Measurements from ENCODE around the gene CLEC6A. TPM values are rescaled to one million over a fixed set of nuclear protein-coding genes. Genes with fewer than 3 reads are reported as not detected.

The CLEC6A gene
- total RNA-seq, 1 experiment from 2014 or later, result not detected

DNA sequence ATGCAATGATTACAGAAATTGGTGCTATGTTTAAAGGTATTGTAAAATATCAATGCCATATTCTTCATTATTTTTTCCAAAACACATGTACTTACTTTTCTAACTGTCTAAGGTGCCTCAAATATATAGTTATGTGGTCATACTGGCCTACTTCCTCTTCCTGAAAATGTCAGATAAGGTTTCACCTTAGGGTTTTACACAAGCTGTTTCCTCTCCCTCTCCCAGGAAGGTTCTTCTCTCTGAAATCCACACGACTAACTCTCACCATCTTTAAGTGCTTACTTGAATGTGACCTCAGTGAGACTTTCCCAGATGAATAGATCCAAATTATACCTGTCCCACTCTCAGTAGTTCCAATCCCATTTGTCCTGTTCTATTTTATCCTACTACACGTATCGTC lies 46.0 kb downstream of the CLEC6A start:
- intact Hi-C loops (cut with micrococcal nuclease; ENCODE audit: unreplicated experiment), result no loop called here
- TF ChIP-seq, protein P1, sequence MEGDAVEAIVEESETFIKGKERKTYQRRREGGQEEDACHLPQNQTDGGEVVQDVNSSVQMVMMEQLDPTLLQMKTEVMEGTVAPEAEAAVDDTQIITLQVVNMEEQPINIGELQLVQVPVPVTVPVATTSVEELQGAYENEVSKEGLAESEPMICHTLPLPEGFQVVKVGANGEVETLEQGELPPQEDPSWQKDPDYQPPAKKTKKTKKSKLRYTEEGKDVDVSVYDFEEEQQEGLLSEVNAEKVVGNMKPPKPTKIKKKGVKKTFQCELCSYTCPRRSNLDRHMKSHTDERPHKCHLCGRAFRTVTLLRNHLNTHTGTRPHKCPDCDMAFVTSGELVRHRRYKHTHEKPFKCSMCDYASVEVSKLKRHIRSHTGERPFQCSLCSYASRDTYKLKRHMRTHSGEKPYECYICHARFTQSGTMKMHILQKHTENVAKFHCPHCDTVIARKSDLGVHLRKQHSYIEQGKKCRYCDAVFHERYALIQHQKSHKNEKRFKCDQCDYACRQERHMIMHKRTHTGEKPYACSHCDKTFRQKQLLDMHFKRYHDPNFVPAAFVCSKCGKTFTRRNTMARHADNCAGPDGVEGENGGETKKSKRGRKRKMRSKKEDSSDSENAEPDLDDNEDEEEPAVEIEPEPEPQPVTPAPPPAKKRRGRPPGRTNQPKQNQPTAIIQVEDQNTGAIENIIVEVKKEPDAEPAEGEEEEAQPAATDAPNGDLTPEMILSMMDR (IDR thresholded peaks at IDR 0.05; ENCODE audit: insufficient read depth in 1 of 2, low read depth in 1 of 2, low read length in 1 of 2, severe bottlenecking in 1 of 2, unreplicated experiment in 1 of 2), result no peak
- no peak overlapping the region for H3K4me3 ChIP-seq (ENCODE audit: low read depth, low read length)
- H3K4me1 Mint-ChIP-seq (ENCODE audit: low read depth, unreplicated experiment), result no peaks in the 10 kb centered on the region
- no peaks in the 10 kb centered on the region for H3K36me3 Mint-ChIP-seq (ENCODE audit: insufficient read depth, unreplicated experiment)
- POLR2A ChIA-PET, result no interaction called here
- CTCF ChIA-PET, result no interaction called here
- no peaks in the 10 kb centered on the region for H3K36me3 ChIP-seq (ENCODE audit: control insufficient read depth, insufficient read depth, low read length)
- H3K4me1 ChIP-seq, result no peaks in the 10 kb centered on the region
- peaks cover 22% of the 10 kb centered on the region for H3K27me3 Mint-ChIP-seq (ENCODE audit: insufficient read depth, unreplicated experiment)
- H3K4me3 Mint-ChIP-seq (ENCODE audit: unreplicated experiment), result no peak overlapping the region
- no peak for DNase-seq
- no peak overlapping the region for H3K27ac Mint-ChIP-seq (ENCODE audit: unreplicated experiment)
- H3K9me3 Mint-ChIP-seq (ENCODE audit: unreplicated experiment), result no peaks in the 10 kb centered on the region
- H3K9me3 ChIP-seq, result no peaks in the 10 kb centered on the region
- no peaks in the 10 kb centered on the region for H3K27me3 ChIP-seq (replicated peaks; ENCODE audit: control insufficient read depth, insufficient read depth, low read length)
- BruUV-seq (replicated peaks), result no TSS peak

DNA sequence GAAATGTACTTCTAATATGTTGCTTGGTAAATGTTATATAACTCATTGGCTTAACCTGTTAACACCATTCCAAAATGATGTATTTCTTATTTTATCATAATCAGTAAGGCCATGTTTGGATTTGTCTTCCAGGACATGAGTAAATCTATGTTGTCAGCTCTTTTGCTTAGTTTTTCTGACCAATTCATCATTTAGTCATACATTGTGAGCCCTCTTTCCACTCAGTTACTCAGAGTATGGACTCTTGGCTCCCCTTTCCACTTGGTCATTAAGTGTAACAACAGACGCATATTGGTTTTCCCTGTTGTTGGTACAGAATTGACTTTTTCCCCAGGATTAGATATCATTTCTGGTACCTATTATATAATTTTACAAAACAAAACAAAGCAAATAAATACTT lies 48.6 kb downstream of the CLEC6A start:
- Mint-ChIP-seq H3K36me3 (ENCODE audit: insufficient read depth, unreplicated experiment) (no peaks in the 10 kb centered on the region), H3K9me3 (ENCODE audit: unreplicated experiment) (no peaks in the 10 kb centered on the region), H3K27ac (ENCODE audit: unreplicated experiment) (no peak overlapping the region), H3K27me3 (ENCODE audit: insufficient read depth, unreplicated experiment) (peaks cover 25% of the 10 kb centered on the region), H3K4me3 (ENCODE audit: unreplicated experiment) (no peak overlapping the region), H3K4me1 (ENCODE audit: low read depth, unreplicated experiment) (no peaks in the 10 kb centered on the region)
- H3K27me3 ChIP-seq (replicated peaks; ENCODE audit: control insufficient read depth, insufficient read depth, low read length), result peaks cover 5% of the 10 kb centered on the region; the same call in 1 of the 2 replicates
- TF ChIP-seq, protein P1 (IDR thresholded peaks at IDR 0.05; ENCODE audit: insufficient read depth in 1 of 2, low read depth in 1 of 2, low read length in 1 of 2, severe bottlenecking in 1 of 2, unreplicated experiment in 1 of 2), result no peak
- intact Hi-C loops (cut with micrococcal nuclease; ENCODE audit: unreplicated experiment), result no loop called here
- H3K9me3 ChIP-seq, result no peaks in the 10 kb centered on the region
- CTCF ChIA-PET, result no interaction called here
- H3K36me3 ChIP-seq (ENCODE audit: control insufficient read depth, insufficient read depth, low read length), result no peaks in the 10 kb centered on the region
- no peak overlapping the region for H3K4me3 ChIP-seq (ENCODE audit: low read depth, low read length)
- POLR2A ChIA-PET, result no interaction called here
- no peaks in the 10 kb centered on the region for H3K4me1 ChIP-seq
- no TSS peak for BruUV-seq (replicated peaks)
- no peak for DNase-seq

DNA sequence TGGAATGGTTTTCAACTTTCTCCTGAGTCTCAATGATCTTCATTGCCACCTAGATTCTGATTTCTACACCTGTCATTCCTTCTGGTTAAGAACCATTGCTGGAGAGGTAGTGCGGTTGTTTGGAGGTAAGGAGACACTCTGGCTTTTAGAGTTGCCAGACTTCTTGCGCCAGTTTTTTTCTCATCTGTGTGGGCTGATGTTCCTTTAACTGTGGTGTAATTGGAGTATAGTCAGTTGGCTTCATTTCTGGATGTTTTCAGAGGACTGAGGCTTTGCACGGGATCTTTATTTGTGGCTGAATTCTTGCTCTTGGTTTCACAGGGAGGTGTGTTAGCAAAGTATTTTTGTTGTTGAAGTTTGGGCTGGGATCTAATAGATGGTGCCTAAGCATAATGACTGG lies 51.8 kb downstream of the CLEC6A start:
- Mint-ChIP-seq H3K36me3 (ENCODE audit: insufficient read depth, unreplicated experiment) (no peaks in the 10 kb centered on the region), H3K9me3 (ENCODE audit: unreplicated experiment) (no peaks in the 10 kb centered on the region), H3K27me3 (ENCODE audit: insufficient read depth, unreplicated experiment) (peaks cover 34% of the 10 kb centered on the region), H3K4me1 (ENCODE audit: low read depth, unreplicated experiment) (no peaks in the 10 kb centered on the region), H3K4me3 (ENCODE audit: unreplicated experiment) (no peak overlapping the region), H3K27ac (ENCODE audit: unreplicated experiment) (no peak overlapping the region)
- DNase-seq, result no peak
- Histone ChIP-seq H3K27me3 (replicated peaks; ENCODE audit: control insufficient read depth, insufficient read depth, low read length) (peaks cover 7% of the 10 kb centered on the region), H3K4me1 (no peaks in the 10 kb centered on the region), H3K9me3 (no peaks in the 10 kb centered on the region), H3K4me3 (ENCODE audit: low read depth, low read length) (no peak overlapping the region), H3K36me3 (ENCODE audit: control insufficient read depth, insufficient read depth, low read length) (no peaks in the 10 kb centered on the region)
- ChIA-PET POLR2A (no interaction called here), CTCF (no interaction called here)
- TF ChIP-seq, protein P1 (IDR thresholded peaks at IDR 0.05; ENCODE audit: insufficient read depth in 1 of 2, low read depth in 1 of 2, low read length in 1 of 2, severe bottlenecking in 1 of 2, unreplicated experiment in 1 of 2), result no peak
- BruUV-seq (replicated peaks), result no TSS peak
- intact Hi-C loops (cut with micrococcal nuclease; ENCODE audit: unreplicated experiment), result no loop called here

Measured in Caco-2 (cell line).